ENCODE data around the gene HOXC5. TPM values are rescaled to one million over a fixed set of nuclear protein-coding genes. Genes with fewer than 3 reads are reported as not detected.
A peak's percentile ranks its signal among the peaks of the same experiment; 100 is the strongest.

Gene HOXC5
- total and polyA plus RNA-seq, 5 experiments from 2014 or later: not detected

DNA sequence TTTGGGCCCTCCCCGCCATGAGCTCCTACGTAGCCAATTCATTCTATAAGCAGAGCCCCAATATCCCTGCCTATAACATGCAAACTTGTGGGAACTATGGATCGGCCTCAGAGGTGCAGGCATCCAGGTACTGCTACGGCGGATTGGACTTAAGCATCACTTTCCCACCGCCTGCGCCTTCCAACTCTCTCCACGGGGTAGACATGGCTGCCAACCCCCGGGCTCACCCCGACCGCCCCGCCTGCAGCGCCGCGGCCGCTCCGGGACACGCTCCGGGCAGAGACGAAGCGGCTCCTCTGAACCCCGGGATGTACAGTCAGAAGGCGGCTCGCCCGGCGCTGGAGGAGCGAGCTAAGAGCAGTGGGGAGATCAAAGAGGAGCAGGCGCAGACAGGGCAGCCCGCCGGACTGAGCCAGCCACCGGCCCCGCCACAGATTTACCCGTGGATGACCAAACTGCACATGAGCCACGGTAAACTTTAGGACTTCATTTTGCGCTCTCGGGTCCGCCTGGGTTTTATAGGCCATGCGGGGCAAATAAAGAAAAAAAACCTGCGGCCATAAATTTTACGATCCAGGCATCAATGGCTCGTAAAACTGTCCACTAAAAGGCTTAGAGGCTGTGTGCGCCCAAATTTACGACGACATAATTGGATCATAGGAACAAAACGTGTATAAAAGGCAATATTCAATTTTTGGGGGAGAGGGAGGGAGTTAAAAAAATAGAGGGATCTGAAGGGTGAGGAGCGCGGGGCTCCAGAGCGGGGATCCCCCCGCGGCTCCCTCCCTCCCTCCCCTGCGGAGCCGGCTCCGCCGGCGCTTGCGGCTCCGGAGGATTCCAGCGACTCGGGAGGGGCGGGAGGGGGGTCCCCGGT, 493 bp downstream of the HOXC5 start:
- ATAC-seq (peak; percentile 30 to 39), DNase-seq (no peak)
- peak overlapping the region in 1 of 10 donors; percentile 13 for H3K27ac Mint-ChIP-seq
- H3K4me3 Mint-ChIP-seq: peak overlapping the region; percentile 53 to 83 (median 72)
- POLR2A ChIA-PET: interaction anchor here (0.9 to 1.8 kb wide), 4 partner anchors 19 to 158 kb away, joined by 4 to 18 read pairs (median 4); partner anchors contain the start of gene SMUG1
- H3K4me1 Mint-ChIP-seq: peaks cover 13 to 36% (median 27%) of the 10 kb centered on the region in 4 donors
- H3K27me3 Mint-ChIP-seq: peaks cover 39 to 96% (median 68%) of the 10 kb centered on the region in 5 donors
- peaks cover 0 to 5% (median 0%) of the 10 kb centered on the region in 9 donors for H3K9me3 Mint-ChIP-seq
- H3K36me3 Mint-ChIP-seq: peaks cover 0 to 6% (median 2%) of the 10 kb centered on the region in 3 donors

DNA sequence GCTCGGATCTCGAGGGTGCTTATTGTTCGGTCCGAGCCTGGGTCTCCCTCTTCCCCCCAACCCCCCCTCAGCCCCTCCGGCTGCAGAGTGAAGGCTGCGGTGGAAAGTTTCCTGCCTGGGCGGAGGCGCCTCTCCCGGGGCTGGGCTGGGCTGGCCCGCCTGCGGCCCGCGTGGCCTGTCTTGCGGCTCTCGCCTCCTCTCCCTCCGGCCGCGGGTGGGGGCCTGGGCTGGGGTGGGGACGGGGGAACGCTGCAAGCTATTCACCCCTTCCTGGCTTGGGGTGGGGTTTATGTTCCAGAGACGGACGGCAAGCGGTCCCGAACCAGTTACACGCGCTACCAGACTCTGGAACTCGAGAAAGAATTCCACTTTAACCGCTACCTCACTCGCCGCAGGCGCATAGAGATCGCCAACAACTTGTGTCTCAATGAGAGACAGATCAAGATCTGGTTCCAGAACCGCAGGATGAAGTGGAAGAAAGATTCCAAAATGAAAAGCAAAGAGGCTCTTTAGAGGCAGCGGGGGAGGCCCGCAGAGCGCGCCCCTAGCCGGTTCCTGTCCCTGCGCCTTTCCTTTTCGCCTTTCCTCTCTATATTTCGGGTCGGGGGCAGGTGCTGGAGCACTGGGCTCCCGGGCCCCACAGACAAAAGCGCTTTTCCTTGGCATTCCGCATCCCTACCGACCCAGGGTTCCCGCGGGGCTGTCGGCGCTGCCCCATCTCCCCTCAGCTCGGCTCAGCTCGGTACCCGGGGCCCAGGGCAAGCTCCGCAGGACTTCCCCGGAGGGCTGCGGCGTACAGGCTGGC, 1.3 kb downstream of the HOXC5 start:
- POLR2A ChIA-PET: no interaction called here
- Mint-ChIP-seq H3K36me3 (peaks cover 0 to 6% (median 2%) of the 10 kb centered on the region in 3 donors), H3K9me3 (peaks cover 0 to 5% (median 0%) of the 10 kb centered on the region in 9 donors), H3K4me3 (peak overlapping the region; percentile 23 to 78 (median 67)), H3K27ac (no peak overlapping the region), H3K4me1 (peaks cover 10 to 30% (median 23%) of the 10 kb centered on the region in 4 donors), H3K27me3 (peaks cover 36 to 96% (median 72%) of the 10 kb centered on the region in 5 donors)
- DNase-seq (no peak), ATAC-seq (peak; percentile 40 to 51)

DNA sequence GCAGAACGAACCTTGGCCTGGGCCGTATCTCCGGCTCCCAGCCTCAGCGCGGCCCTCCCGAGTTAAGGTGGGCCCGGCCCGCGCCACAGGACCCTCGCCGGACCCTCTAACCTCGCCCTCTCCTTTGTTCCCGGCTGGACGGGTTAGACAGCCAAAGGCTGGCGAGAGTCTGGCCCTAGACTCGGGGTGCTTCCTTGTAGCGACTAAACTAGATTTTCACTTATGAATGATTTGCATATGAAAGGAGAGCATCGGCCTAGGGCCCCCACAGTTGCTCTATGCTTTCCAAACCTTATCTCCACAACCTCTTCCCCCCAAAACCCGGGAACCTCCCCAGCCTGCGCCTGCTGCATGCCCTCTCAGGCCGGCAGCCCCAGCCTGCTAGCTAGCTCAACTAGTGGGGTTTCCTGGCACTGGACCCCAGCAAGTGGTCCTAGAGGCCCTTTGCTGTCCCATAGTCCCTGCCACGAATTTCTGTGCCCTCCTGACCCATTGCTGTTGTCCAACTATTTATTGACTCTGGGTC, 2.0 kb downstream of the HOXC5 start:
- peaks cover 0 to 5% (median 0%) of the 10 kb centered on the region in 9 donors for H3K9me3 Mint-ChIP-seq
- H3K4me3 Mint-ChIP-seq: peak overlapping the region in 8 of 10 donors; percentile 5 to 73 (median 60)
- H3K27ac Mint-ChIP-seq: peak overlapping the region in 1 of 10 donors; percentile 85
- H3K27me3 Mint-ChIP-seq: peaks cover 35 to 96% (median 72%) of the 10 kb centered on the region in 5 donors
- DNase-seq: no peak
- H3K4me1 Mint-ChIP-seq: peaks cover 10 to 24% (median 18%) of the 10 kb centered on the region in 4 donors
- H3K36me3 Mint-ChIP-seq: peaks cover 0 to 6% (median 2%) of the 10 kb centered on the region in 3 donors
- no peak for ATAC-seq
- POLR2A ChIA-PET: interaction anchor here (0.8 kb wide), 1 partner anchor 35 kb away, joined by 3 read pairs; the partner anchor contains the start of gene HOXC9

DNA sequence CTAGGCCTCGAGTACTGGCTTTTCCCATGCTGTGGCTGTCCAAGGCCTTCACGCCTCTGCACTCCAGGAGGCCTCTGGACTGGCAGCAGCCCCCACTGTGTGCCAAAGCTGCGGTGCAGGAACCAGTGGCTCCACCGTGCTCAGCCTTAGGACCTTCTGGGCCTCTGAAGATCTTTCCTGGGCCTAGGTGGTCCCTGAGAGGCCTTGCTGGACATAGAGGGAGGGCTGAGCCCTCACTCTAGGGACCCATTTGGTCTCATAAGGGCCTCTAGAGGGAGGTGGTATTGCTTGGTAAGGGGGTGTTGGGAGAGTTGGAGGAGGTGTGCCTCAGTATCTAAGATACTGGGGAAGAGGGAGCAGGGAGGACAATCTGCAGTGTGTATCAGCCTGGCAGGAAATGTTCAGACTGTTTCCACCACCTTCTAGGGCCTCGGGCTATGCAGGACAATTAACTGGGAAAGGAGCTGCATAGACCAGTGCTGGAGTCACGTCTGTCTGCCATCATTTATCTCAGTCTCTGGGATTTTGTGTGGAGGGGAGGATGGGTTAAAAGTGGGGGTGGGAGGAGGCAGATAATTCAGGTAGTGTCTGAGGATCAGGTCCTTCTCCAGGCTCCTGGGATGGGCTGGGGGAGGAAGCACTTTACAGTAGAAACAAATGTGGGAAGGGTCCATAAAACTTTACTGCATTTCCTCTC, 2.9 kb downstream of the HOXC5 start:
- peaks cover 12 to 19% (median 16%) of the 10 kb centered on the region in 4 donors for H3K4me1 Mint-ChIP-seq
- DNase-seq (no peak), ATAC-seq (no peak)
- H3K36me3 Mint-ChIP-seq: peaks cover 0 to 6% (median 2%) of the 10 kb centered on the region in 3 donors
- H3K27ac Mint-ChIP-seq: no peak overlapping the region
- peaks cover 0 to 2% (median 0%) of the 10 kb centered on the region in 9 donors for H3K9me3 Mint-ChIP-seq
- H3K27me3 Mint-ChIP-seq: peaks cover 36 to 96% (median 74%) of the 10 kb centered on the region in 5 donors
- POLR2A ChIA-PET: interaction anchor here (0.8 kb wide), 1 partner anchor 36 kb away, joined by 3 read pairs; the partner anchor contains the start of gene HOXC9
- no peak overlapping the region for H3K4me3 Mint-ChIP-seq

DNA sequence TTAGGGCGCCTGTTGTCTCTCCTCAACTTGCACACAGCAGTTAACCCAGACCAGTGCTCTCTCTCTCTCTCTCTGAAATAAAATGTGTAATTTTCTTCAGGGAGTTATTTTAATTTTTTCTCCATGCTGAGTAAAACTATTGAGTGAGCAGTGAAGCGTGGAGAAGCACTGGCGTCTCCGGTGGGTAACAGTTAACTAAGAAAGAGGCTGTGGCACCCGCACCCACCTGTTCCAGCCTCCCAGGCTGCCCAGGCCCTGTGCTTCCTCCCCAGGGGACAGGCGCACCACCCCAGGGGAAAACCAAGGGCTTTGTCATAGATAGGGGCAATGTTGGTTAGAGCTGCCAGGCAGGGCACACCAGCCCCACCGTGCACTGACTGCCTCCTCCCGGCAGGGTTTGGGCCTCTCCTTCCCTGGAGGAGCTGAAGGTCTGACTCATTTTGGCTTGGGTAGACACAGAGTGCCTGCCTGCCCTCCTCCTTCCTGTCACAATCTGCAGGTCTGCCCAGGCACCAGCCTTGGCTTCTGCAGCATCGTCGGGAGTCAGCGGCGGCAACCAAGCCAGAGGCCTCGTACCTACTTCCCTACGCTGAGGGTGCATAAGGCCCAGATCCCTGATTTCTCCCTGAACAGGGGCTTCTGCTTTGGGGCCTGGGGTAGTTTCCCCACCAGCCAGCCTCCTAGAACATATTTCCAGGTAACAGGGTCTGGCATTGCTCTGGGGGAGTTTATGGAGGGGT, 3.9 kb downstream of the HOXC5 start:
- Mint-ChIP-seq H3K4me3 (no peak overlapping the region), H3K9me3 (peaks cover 0 to 2% (median 0%) of the 10 kb centered on the region in 9 donors), H3K36me3 (peaks cover 0 to 3% (median 2%) of the 10 kb centered on the region in 3 donors), H3K4me1 (peaks cover 10 to 18% (median 16%) of the 10 kb centered on the region in 4 donors), H3K27me3 (peaks cover 36 to 96% (median 75%) of the 10 kb centered on the region in 5 donors), H3K27ac (peak overlapping the region in 1 of 10 donors; percentile 13)
- peak in 1 of 10 donors; percentile 35 for DNase-seq
- no peak for ATAC-seq
- POLR2A ChIA-PET: no interaction called here

DNA sequence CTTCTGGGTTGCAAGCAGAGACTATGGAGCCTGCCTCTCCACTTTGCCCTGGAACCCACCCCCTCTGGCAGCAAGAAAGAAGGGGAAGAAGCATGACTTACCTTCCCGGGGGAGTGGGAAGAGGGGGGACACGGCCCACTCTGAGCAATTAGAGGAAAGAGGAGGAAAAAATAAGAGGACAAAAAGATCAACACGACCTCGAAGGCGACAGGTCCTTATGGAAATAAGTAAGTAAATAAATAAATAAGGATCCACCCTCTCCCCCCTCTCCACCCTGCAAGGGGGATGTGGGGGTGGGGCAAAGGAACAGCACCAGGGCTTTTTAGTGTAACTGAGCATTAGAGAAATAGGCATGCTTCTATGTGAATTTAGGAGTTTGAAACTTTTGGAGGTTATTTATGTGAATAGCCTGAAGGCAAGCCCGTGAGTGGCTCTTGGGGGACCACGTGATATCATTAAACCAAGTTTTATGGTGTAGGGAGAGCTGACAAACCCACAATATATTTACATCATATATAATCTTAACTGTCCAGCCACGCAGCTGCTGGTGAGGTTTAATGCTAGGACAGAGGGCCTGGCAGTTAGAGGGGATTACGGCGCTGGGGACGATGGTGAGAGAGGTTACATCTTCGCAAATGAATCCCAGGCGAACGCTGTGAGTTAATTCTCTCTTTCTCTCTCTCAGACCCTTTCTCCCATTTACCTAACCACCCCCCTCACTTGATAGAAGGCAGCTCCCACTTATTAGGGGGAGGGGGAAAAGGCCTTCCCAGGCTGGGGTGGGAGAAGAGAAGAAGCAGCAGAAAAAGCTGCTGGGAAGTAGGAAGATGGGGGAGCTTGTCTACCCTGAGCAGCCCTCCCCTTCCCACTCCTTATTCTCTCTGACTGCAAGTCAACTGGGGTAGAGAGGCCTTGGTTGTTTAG, 4.8 kb downstream of the HOXC5 start:
- Mint-ChIP-seq H3K9me3 (peaks cover 0 to 2% (median 0%) of the 10 kb centered on the region in 9 donors), H3K27me3 (peaks cover 31 to 96% (median 76%) of the 10 kb centered on the region in 5 donors), H3K36me3 (peaks cover 0 to 2% (median 2%) of the 10 kb centered on the region in 3 donors), H3K4me1 (peaks cover 6 to 16% (median 12%) of the 10 kb centered on the region in 4 donors), H3K27ac (no peak overlapping the region), H3K4me3 (no peak overlapping the region)
- ATAC-seq: no peak
- POLR2A ChIA-PET: no interaction called here
- no peak for DNase-seq

DNA sequence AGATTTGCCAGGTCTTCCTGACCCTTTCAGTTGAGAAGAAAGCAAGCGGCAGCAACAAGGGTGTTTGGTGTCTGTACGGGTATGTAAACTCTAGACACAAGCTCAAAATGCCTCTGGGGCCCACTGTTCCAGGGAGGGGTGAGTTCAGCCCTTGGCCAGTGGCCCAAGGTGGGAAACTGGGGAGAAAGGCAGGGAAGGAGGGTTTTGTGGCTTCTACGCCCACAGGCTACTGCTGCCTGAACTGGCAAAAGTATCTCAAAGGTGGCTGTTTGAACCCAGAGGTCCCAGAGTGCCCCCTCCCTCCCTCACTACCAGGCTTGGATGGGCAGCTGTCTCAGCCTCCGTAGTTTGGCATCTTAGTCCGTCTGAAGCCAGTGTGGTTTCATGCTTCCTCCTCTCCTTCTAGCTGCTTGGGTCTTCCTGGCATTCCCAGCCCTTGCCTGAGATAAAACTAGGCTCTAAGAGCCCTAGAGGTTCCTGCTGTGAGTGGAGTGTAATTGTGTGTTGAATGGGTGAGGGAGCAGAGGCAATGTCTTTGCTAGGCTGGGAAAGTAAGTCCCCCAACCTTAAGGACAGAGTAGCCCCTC, 5.5 kb downstream of the HOXC5 start:
- Mint-ChIP-seq H3K4me1 (peaks cover 4 to 10% (median 9%) of the 10 kb centered on the region in 4 donors), H3K27ac (peak overlapping the region in 1 of 10 donors; percentile 42), H3K9me3 (no peaks in the 10 kb centered on the region), H3K36me3 (peaks cover 0 to 2% (median 0%) of the 10 kb centered on the region in 3 donors), H3K4me3 (no peak overlapping the region), H3K27me3 (peaks cover 30 to 96% (median 72%) of the 10 kb centered on the region in 5 donors)
- ATAC-seq (no peak), DNase-seq (no peak)
- POLR2A ChIA-PET: interaction anchor here (1.1 kb wide), 1 partner anchor 153 kb away, joined by 3 read pairs; no protein-coding TSS in a partner anchor

DNA sequence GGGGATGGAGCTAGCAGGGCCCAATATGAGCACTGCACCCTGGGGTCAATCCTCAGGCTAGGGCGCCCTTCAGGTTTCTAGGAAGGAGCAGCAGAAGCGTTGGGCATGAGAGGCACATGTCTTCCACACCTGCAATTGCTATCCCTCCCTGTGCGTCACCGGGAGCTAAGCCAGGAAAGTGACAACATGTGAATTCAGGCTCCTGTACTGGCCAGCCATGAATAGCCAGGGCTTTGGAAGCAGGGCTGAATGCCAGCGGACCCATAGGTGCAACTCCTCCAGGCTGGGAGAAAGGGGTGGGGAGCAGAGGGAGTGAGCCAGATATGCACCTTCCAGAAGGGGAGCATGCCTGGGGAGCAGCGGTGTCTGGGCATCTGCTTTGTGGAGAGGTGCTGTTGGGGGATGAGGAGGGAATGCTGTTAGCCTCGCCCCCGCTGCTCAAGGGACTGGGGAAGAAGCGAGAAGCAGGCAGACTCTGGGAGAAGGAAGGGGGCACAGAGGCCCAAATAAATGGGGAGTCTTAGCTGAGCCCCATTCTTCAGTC, 6.1 kb downstream of the HOXC5 start:
- ATAC-seq (no peak), DNase-seq (no peak)
- Mint-ChIP-seq H3K4me3 (no peak overlapping the region), H3K27me3 (peaks cover 35 to 96% (median 75%) of the 10 kb centered on the region in 5 donors), H3K4me1 (peaks cover 4 to 11% (median 10%) of the 10 kb centered on the region in 4 donors), H3K9me3 (no peaks in the 10 kb centered on the region), H3K36me3 (peaks cover 0 to 2% (median 0%) of the 10 kb centered on the region in 3 donors), H3K27ac (no peak overlapping the region)
- POLR2A ChIA-PET: interaction anchor here (1.1 kb wide), 1 partner anchor 153 kb away, joined by 3 read pairs; no protein-coding TSS in a partner anchor

DNA sequence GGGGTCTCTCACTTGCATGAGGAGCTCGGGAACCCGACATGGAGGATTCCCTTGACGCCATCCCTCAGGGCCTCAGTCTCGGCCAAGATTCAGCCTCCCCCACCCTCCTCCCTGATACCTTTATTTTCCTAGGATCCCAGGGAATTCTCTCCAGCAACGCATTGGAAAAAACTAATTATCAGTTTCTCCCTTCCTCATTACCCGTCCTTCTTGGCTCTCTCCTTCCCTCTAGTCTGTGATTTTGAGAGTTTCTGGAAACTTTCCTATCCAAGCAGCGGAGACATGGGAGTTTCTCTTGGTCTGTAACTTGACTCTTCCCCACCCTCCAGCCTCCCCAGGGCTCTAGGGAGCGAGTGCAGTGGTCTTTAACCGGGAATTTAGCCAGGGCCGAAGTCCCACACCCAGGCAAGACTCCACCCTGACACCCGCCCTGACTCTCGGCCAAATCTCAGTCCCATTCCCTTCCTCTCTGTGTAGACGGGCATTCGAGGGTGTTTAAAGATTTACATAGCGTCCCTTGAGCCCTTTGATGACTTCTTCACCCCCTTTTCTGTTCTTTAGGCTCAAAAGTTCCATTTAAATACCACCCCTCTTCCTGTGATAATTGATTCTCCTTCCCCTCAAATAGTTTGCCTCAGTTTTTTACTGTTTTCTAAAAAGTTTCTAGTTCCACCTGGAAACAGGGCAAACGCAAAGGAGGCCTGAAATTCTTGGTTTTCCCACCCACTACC, 6.7 kb downstream of the HOXC5 start:
- H3K4me3 Mint-ChIP-seq: no peak overlapping the region

More for the DNA sequence above, 6.7 kb downstream of the HOXC5 start:
- ATAC-seq (no peak), DNase-seq (no peak)
- Mint-ChIP-seq H3K27me3 (peaks cover 38 to 100% (median 75%) of the 10 kb centered on the region in 5 donors), H3K36me3 (no peaks in the 10 kb centered on the region), H3K9me3 (no peaks in the 10 kb centered on the region), H3K27ac (peak overlapping the region in 1 of 10 donors; percentile 9), H3K4me1 (peaks cover 4 to 18% (median 12%) of the 10 kb centered on the region in 4 donors)
- POLR2A ChIA-PET: interaction anchor here (1.1 kb wide), 1 partner anchor 152 kb away, joined by 3 read pairs; no protein-coding TSS in a partner anchor

Measured in naive thymus-derived CD8-positive, alpha-beta T cell (primary cell).